Choroid plexus epithelial cell (primary cell): ENCODE results near the gene PTN.

ENCODE experiments used
- DNase-seq: peaks from one replicate; pipeline ENCODE4 v3.0.0-alpha.2; 2010; ENCODE audit warnings: low read depth
- H3K4me3 ChIP-seq: 2 replicates; pipeline ENCODE4 v1.5.1; 2011; ENCODE audit warnings: low read depth, mild to moderate bottlenecking, control low read depth, low read length, moderate library complexity
- TF ChIP-seq, protein P1 (sequence below): conservative IDR thresholded peaks from 2 replicates; pipeline ENCODE4 v1.5.1; 2011; ENCODE audit warnings: low read depth, mild to moderate bottlenecking, control low read depth, inconsistent platforms, low read length, moderate library complexity

PTN gene

DNA sequence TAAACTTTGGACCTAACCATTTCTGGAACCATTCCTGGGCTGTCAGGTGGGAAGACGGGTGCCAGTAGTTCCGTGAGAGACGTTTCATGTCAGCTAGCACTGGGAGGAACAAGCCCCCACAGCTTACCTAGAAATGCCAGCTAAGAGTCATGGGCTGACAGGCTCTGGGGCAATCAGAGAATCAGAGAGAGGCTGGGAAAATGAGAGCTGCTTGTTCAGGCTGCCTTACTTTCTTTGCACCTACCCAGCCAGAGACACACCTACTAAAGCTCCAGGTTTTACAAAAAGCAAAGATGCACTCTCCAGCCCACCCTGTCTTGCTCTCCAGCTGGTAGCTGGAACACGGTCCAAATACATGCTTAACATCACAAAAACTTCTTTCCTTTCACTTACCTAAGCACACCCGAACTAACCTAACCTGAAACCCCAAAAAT, 688 bp downstream of the PTN start:
- TF ChIP-seq, protein P1, sequence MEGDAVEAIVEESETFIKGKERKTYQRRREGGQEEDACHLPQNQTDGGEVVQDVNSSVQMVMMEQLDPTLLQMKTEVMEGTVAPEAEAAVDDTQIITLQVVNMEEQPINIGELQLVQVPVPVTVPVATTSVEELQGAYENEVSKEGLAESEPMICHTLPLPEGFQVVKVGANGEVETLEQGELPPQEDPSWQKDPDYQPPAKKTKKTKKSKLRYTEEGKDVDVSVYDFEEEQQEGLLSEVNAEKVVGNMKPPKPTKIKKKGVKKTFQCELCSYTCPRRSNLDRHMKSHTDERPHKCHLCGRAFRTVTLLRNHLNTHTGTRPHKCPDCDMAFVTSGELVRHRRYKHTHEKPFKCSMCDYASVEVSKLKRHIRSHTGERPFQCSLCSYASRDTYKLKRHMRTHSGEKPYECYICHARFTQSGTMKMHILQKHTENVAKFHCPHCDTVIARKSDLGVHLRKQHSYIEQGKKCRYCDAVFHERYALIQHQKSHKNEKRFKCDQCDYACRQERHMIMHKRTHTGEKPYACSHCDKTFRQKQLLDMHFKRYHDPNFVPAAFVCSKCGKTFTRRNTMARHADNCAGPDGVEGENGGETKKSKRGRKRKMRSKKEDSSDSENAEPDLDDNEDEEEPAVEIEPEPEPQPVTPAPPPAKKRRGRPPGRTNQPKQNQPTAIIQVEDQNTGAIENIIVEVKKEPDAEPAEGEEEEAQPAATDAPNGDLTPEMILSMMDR = no peak
- H3K4me3 ChIP-seq = peak overlapping the region; percentile 55
- peak; percentile 4 for DNase-seq

DNA sequence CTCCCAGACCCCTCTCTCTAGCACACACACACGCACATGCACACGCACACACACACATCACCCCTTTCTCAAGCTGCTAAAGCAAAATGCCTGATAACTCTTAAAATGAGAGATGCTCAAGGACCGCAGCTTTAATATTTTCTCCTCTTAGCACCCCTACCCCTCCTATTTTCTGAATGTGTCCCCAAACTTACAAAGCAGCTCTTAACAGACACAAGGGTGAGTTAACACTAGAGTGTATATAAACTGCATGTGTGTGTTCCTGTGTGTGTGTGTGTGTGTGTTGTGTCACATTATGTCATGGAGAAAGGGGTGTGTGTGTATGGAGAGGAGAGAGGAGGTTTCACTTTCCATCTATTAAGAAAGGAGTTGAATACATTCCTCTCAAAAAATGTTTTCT, 1.3 kb downstream of the PTN start:
- no peak overlapping the region for H3K4me3 ChIP-seq
- DNase-seq = peak; percentile 17
- TF ChIP-seq, protein P1 = no peak

DNA sequence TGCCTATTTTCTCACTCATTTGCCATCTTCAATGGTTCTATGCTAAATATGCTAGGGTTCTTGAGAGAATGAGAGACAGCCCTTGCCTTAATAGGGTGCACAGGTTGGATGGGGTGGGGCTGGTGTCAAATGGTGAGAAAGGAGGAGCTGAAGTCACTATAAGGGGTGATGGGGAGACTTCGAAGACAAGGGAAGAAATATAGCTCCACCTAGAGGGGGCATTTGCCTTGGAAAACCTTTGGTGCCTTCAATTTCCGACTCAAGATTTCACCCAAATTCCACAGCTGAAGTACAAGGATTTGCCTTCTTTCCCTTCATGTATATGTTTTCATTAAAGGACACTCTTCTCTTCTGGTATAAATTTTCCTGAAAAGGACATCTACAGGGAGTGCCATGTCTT, 5.6 kb downstream of the PTN start:
- peak; percentile 11 for DNase-seq
- TF ChIP-seq, protein P1 = peak; percentile 45
- H3K4me3 ChIP-seq = no peak overlapping the region

DNA sequence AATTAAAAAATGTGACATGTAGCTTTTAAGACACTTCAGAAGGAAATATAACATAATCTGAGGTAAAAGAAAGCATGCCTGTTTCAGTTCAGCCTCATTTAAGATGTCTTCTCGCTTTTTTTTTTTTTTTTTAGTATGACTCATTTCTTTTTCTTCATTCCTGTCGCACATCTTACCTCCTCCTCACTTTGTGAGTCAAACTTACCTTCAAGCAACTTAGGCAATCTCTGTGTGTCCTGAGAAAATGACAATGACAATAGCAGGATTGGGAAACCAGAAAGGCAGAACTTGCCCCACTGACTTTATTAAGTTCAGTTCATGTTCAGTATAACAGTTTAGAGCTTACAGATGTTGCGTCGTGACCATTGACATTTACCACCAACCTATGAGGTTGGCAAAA, 7.7 kb downstream of the PTN start:
- H3K4me3 ChIP-seq = no peak overlapping the region
- DNase-seq = no peak
- TF ChIP-seq, protein P1 = no peak

DNA sequence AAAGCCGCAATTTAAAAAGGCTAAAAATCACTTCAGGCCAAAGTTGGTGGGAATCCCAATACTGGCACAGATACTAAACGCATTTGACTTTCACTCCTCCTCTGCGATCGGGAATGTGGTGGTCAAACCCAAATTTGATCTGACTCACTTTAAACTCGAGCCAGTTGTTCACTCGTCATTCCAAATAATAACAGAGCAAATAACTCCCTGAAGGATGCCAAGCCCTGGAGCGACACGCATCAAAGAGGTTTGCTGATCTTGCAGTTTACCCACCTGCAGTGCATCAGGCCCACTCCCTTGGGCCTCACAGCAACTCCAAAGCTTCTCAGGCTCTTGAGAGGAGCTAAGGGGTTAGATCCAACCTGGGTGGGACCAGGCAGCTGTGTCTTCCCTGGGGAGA, 12.2 kb downstream of the PTN start:
- DNase-seq = no peak
- TF ChIP-seq, protein P1 = no peak
- no peak overlapping the region for H3K4me3 ChIP-seq

DNA sequence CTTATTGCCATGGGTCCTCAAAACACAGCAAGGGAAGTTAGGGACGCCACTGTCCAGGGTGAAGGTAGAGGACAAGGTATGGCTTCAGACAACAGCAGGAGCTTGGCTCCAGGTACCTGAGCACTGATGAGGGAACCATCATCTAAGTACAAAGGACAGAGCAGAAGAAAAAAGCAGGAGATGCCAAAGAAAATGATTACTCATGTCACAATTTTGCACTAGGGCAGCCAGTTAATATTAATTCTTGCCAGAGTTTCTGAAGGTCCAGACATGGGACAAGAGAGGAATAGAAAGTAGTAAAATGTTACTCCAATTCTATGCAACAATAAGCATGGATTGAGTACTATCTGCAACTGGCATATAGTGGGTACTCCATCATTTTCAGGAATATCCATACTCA, 14.1 kb downstream of the PTN start:
- DNase-seq = no peak
- no peak overlapping the region for H3K4me3 ChIP-seq
- TF ChIP-seq, protein P1 = no peak

DNA sequence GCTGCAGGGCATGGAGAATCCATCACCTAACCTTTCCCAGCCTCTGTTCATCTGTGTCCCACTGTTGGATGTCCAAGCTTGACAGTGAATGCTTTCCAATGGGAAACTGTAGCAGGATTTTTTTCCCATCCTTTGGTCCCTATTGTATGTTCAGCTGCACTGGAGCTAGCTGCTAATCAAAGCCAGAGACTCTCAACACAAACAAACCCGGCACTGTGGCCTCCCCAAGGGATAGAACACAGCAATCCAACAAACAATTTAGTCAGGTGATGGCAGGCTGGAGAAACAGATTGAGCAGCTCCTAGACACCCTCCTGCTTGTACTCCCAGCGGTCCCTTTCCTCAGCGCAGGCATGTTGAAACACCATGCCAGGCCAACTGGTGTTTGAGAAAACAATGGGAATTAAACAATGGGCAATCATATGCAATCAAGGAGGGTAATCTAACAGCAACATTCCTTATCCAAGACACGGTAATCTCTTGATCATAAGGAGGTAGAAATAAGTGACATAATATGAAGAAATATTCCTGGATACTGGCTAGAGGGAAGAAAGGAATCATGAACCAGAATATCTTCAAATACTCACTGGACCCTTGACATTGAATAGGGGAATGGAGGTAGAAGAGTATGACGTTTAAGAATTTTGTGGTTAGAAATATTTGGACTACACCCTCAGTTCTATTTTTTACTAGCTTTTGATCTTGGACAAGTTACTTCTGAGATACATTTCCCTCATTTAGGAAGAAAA, 15.0 kb downstream of the PTN start:
- H3K4me3 ChIP-seq = no peak overlapping the region
- no peak for DNase-seq
- TF ChIP-seq, protein P1 = no peak
